Measurements from ENCODE around the gene IL31. TPM values are rescaled to one million over a fixed set of nuclear protein-coding genes. Genes with fewer than 3 reads are reported as not detected.

The IL31 gene
- total RNA-seq, 1 donor from 2014 or later: not detected

DNA sequence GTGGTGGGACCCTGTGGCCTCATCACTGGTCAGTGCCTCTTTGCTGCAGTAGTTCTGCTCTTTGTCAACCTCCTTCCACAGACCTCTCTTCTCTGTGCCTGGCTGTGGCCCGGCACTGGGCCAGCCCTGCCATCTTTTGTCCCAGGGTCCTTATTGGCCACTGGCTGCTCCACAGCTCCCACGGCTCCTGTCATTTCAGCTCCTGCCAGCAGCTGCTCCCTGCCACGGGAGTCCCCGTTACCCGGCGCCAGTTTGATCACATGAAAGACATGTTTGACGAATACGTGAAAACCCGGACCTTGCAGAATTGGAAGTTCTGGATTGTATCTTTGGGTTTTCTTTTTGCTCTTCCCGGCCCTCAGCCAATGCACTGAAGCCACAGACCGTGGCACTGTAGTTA lies 35.4 kb downstream of the IL31 start:
- H3K36me3 Mint-ChIP-seq: peaks cover 1% of the 10 kb centered on the region
- no peaks in the 10 kb centered on the region for H3K4me1 Mint-ChIP-seq (ENCODE audit: unreplicated experiment)
- H3K27me3 Mint-ChIP-seq: no peaks in the 10 kb centered on the region
- H3K27ac Mint-ChIP-seq: no peak overlapping the region
- TF ChIP-seq, protein P1, sequence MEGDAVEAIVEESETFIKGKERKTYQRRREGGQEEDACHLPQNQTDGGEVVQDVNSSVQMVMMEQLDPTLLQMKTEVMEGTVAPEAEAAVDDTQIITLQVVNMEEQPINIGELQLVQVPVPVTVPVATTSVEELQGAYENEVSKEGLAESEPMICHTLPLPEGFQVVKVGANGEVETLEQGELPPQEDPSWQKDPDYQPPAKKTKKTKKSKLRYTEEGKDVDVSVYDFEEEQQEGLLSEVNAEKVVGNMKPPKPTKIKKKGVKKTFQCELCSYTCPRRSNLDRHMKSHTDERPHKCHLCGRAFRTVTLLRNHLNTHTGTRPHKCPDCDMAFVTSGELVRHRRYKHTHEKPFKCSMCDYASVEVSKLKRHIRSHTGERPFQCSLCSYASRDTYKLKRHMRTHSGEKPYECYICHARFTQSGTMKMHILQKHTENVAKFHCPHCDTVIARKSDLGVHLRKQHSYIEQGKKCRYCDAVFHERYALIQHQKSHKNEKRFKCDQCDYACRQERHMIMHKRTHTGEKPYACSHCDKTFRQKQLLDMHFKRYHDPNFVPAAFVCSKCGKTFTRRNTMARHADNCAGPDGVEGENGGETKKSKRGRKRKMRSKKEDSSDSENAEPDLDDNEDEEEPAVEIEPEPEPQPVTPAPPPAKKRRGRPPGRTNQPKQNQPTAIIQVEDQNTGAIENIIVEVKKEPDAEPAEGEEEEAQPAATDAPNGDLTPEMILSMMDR (conservative IDR thresholded peaks at IDR 0.05): no peak
- DNase-seq (ENCODE audit: extremely low spot score, unreplicated experiment): no peak
- H3K4me3 Mint-ChIP-seq: no peak overlapping the region
- H3K9me3 Mint-ChIP-seq: no peaks in the 10 kb centered on the region

DNA sequence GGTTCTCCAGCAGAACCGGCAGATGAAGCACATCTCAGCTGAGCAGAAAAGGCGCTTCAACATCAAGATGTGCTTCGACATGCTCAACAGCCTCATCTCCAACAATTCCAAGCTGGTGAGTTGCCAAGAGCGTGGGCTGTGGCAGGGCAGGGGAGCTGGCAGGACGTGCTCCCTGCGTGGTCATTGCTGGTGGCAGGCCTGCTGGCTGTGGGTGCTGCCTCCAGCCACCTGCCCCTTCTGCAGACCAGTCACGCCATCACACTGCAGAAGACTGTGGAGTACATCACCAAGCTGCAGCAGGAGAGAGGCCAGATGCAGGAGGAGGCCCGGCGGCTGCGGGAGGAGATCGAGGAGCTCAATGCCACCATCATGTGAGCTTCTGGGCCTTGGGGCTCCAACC lies 35.8 kb downstream of the IL31 start:
- TF ChIP-seq, protein P1 (conservative IDR thresholded peaks at IDR 0.05): no peak
- Mint-ChIP-seq H3K9me3 (no peaks in the 10 kb centered on the region), H3K27ac (no peak overlapping the region), H3K27me3 (no peaks in the 10 kb centered on the region), H3K36me3 (no peaks in the 10 kb centered on the region), H3K4me3 (no peak overlapping the region), H3K4me1 (ENCODE audit: unreplicated experiment) (no peaks in the 10 kb centered on the region)
- DNase-seq (ENCODE audit: extremely low spot score, unreplicated experiment): no peak

DNA sequence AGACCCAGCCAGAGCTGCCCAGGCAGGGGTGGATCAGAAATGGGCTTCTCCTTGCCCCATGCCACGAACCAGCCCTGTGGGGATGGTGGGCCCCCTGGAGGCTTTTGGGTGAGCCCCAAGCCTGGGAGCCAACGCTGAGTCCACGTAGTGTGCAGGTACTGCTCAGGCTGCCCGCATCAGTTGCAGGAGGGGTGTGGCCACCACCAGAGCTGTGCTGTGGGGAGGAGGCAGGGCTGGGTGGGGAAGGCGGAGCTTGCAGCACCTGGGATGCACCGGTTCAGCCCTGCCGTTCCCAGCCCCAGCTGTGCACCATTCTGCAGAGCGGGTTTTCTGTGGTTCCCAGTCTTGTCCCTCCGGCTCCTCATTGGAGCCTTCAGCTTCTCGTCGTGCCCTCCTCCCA lies 36.3 kb downstream of the IL31 start:
- TF ChIP-seq, protein P1 (conservative IDR thresholded peaks at IDR 0.05): no peak
- H3K9me3 Mint-ChIP-seq: no peaks in the 10 kb centered on the region
- H3K27ac Mint-ChIP-seq: no peak overlapping the region
- no peak overlapping the region for H3K4me3 Mint-ChIP-seq
- H3K4me1 Mint-ChIP-seq (ENCODE audit: unreplicated experiment): no peaks in the 10 kb centered on the region
- H3K36me3 Mint-ChIP-seq: no peaks in the 10 kb centered on the region
- no peaks in the 10 kb centered on the region for H3K27me3 Mint-ChIP-seq
- no peak for DNase-seq (ENCODE audit: extremely low spot score, unreplicated experiment)

- TF ChIP-seq, protein P1 (conservative IDR thresholded peaks at IDR 0.05): peak; percentile 58
- H3K9me3 Mint-ChIP-seq: no peaks in the 10 kb centered on the region
- H3K4me3 Mint-ChIP-seq: no peak overlapping the region
- no peaks in the 10 kb centered on the region for H3K36me3 Mint-ChIP-seq
- H3K27ac Mint-ChIP-seq: no peak overlapping the region
- no peaks in the 10 kb centered on the region for H3K4me1 Mint-ChIP-seq (ENCODE audit: unreplicated experiment)
- H3K27me3 Mint-ChIP-seq: no peaks in the 10 kb centered on the region
- no peak for DNase-seq (ENCODE audit: extremely low spot score, unreplicated experiment)
Measured at GRCh38 chr12:122137229-122137628, 36.8 kb downstream of the IL31 start.

GRCh38 chr12:122135437-122136031 lies 38.5 kb downstream of the IL31 start:
- H3K36me3 Mint-ChIP-seq: no peaks in the 10 kb centered on the region
- TF ChIP-seq, protein P1 (conservative IDR thresholded peaks at IDR 0.05): no peak
- no peak overlapping the region for H3K27ac Mint-ChIP-seq
- no peaks in the 10 kb centered on the region for H3K4me1 Mint-ChIP-seq (ENCODE audit: unreplicated experiment)
- no peaks in the 10 kb centered on the region for H3K27me3 Mint-ChIP-seq
- H3K9me3 Mint-ChIP-seq: no peaks in the 10 kb centered on the region
- DNase-seq (ENCODE audit: extremely low spot score, unreplicated experiment): no peak
- no peak overlapping the region for H3K4me3 Mint-ChIP-seq
